Fibroblast of peridontal ligament (primary cell): Measurements from ENCODE around the gene PRR36.
"Not testable (repeated sequence)": the region's sequence is repeated elsewhere in the genome, so short reads cannot be mapped to it uniquely, and the experiment has no call there.

Experiments used
- DNase-seq: peaks from one replicate; pipeline ENCODE4 v3.0.0-alpha.2; 2010; ENCODE audit errors: extremely low read depth

PRR36 gene

GRCh38 chr19:7899751-7900378 lies 25.7 kb upstream of the PRR36 start:
- no peak for DNase-seq

- no peak for DNase-seq
These were observed 24.8 kb upstream of the PRR36 start for GRCh38 chr19:7898967-7899366.

GRCh38 chr19:7897292-7897691 lies 23.1 kb upstream of the PRR36 start:
- DNase-seq, result no peak

- no peak for DNase-seq
These were observed 21.4 kb upstream of the PRR36 start for GRCh38 chr19:7895565-7895964.

GRCh38 chr19:7894612-7895309 lies 20.6 kb upstream of the PRR36 start:
- no peak for DNase-seq

GRCh38 chr19:7893362-7894101 lies 19.3 kb upstream of the PRR36 start:
- DNase-seq, result not testable (repeated sequence)

GRCh38 chr19:7888826-7889217 lies 14.6 kb upstream of the PRR36 start:
- no peak for DNase-seq

- peak; percentile 43 for DNase-seq
These were observed 14.1 kb upstream of the PRR36 start, which contains the start of gene LRRC8E for GRCh38 chr19:7888145-7888825. Gene LRRC8E (plus strand): TSS chr19:7888510. CDS start chr19:7895604, 7,094 bp downstream.

GRCh38 chr19:7887408-7888144 lies 13.4 kb upstream of the PRR36 start:
- no peak for DNase-seq

- DNase-seq, result no peak
These were observed 11.6 kb upstream of the PRR36 start for GRCh38 chr19:7885818-7886217.

GRCh38 chr19:7883796-7884570 lies 9.8 kb upstream of the PRR36 start:
- peak; percentile 58 for DNase-seq

- DNase-seq, result no peak
These were observed 8.9 kb upstream of the PRR36 start for GRCh38 chr19:7883105-7883504.

- DNase-seq, result no peak
These were observed 7.7 kb upstream of the PRR36 start for GRCh38 chr19:7881910-7882309.

GRCh38 chr19:7879836-7880235 lies 5.6 kb upstream of the PRR36 start:
- no peak for DNase-seq

GRCh38 chr19:7879111-7879807 lies 5.1 kb upstream of the PRR36 start:
- no peak for DNase-seq

GRCh38 chr19:7877249-7877836 lies 3.2 kb upstream of the PRR36 start:
- DNase-seq, result no peak

GRCh38 chr19:7874897-7875273 lies 695 bp upstream of the PRR36 start:
- no peak for DNase-seq

GRCh38 chr19:7873304-7874075 lies 700 bp downstream of the PRR36 start:
- no peak for DNase-seq
